Fibroblast of the conjunctiva (primary cell): ENCODE measurements around the gene BIRC5.
"Not testable (repeated sequence)": the region's sequence is repeated elsewhere in the genome, so short reads cannot be mapped to it uniquely, and the experiment has no call there.

Experiments
- DNase-seq: peaks from one replicate; pipeline ENCODE4 v3.0.0-alpha.2; 2010; ENCODE audit warnings: low read depth

The BIRC5 gene

GRCh38 chr17:78214016-78214705, at the start of gene BIRC5:
Gene BIRC5 (plus strand): TSS chr17:78214253. CDS start chr17:78214317, 64 bp downstream.
- peak; percentile 61 for DNase-seq

GRCh38 chr17:78164748-78165607, 49.1 kb upstream of the BIRC5 start:
- no peak for DNase-seq

GRCh38 chr17:78166416-78166815, 47.6 kb upstream of the BIRC5 start:
- DNase-seq, result no peak

GRCh38 chr17:78168242-78168902, 45.7 kb upstream of the BIRC5 start, which contains the start of gene SYNGR2:
Gene SYNGR2 (plus strand): TSS chr17:78168581. CDS start chr17:78168617, 36 bp downstream.
- DNase-seq, result no peak

- DNase-seq, result no peak
Observed at GRCh38 chr17:78168903-78169793, 44.9 kb upstream of the BIRC5 start.

- no peak for DNase-seq
Observed at GRCh38 chr17:78170692-78171590, 43.1 kb upstream of the BIRC5 start.

GRCh38 chr17:78171591-78172248, 42.3 kb upstream of the BIRC5 start:
- DNase-seq, result not testable (repeated sequence)

GRCh38 chr17:78172249-78173051, 41.6 kb upstream of the BIRC5 start:
- DNase-seq, result no peak

GRCh38 chr17:78173097-78173715, 40.8 kb upstream of the BIRC5 start:
- DNase-seq, result no peak

GRCh38 chr17:78174346-78174869, 39.6 kb upstream of the BIRC5 start:
- no peak for DNase-seq

- DNase-seq, result no peak
Observed at GRCh38 chr17:78174870-78175642, 39.0 kb upstream of the BIRC5 start.

- DNase-seq, result no peak
Observed at GRCh38 chr17:78175643-78175981, 38.4 kb upstream of the BIRC5 start.

- DNase-seq, result no peak
Observed at GRCh38 chr17:78176548-78177025, 37.5 kb upstream of the BIRC5 start.

GRCh38 chr17:78179372-78179771, 34.7 kb upstream of the BIRC5 start:
- no peak for DNase-seq

- DNase-seq, result no peak
Observed at GRCh38 chr17:78180083-78180482, 34.0 kb upstream of the BIRC5 start.

GRCh38 chr17:78180508-78180907, 33.5 kb upstream of the BIRC5 start:
- DNase-seq, result no peak

- DNase-seq, result no peak
Observed at GRCh38 chr17:78182504-78182903, 31.5 kb upstream of the BIRC5 start.

- DNase-seq, result no peak
Observed at GRCh38 chr17:78183916-78184315, 30.1 kb upstream of the BIRC5 start.
